ENCODE results near the gene EIF4EBP2.

EIF4EBP2 gene, protein sequence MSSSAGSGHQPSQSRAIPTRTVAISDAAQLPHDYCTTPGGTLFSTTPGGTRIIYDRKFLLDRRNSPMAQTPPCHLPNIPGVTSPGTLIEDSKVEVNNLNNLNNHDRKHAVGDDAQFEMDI

DNA sequence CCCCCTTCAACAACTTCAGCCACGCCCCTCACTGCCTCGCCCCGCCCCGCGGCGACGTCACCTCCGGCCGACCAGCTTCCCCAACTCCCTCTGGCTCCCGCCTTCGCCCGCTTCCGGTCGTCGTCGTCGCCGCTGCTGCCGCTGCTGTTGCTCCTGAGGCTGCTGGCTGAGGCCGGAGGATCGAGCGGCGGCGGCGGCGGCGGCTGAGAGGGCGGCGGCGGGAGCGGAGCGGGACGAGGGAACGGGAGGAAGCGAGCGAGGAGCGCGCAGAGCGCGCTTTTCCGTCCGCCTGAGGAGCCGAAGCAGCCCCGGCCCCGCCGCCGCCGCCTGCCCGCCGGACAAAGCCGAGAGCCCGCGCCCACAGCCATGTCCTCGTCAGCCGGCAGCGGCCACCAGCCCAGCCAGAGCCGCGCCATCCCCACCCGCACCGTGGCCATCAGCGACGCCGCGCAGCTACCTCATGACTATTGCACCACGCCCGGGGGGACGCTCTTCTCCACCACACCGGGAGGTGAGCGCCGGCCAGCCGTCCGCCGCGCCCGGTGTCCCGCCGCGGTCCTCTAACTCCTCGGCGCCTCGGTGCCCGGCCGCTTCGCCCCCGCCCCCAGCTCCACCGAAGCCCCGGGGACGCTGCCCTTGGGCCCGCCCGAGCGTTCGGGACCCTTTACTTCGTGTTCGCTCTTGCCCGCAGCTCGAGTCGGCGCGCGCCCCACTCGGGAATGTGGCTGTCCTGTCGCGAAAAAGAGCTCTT lies at the start of gene EIF4EBP2:
TSS of gene EIF4EBP2 (plus strand) at position 110 of the 751 bp plus-strand sequence. CDS start at position 367, 257 bp downstream.
- DNase-seq, result peak; percentile 67 to 99 (median 96)

DNA sequence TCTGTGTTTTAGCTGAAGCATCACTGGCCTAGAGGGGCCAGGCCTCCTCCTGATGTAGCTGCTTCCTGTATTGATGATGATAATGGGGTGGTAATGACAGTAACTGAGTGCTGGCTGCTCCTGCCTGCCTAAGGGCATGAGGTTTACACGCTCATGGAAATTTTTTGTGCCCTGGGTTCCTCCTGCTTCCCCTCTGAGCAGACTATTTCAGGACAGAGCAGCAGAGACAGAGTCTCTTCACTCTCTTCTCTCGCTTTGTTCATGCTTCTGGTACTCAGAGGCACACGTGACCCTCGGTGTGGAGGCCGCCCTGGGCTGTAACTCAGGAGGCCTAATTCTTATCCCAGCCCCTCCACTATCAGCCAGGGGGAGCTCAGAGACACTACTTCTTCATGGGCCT lies 49.4 kb upstream of the EIF4EBP2 start:
- DNase-seq, result peak in 4 of 58 donors; percentile 14 to 38 (median 35)

GRCh38 chr10:70355051-70356021 lies 48.6 kb upstream of the EIF4EBP2 start:
- DNase-seq, result peak in 6 of 58 donors; percentile 6 to 58 (median 18)

DNA sequence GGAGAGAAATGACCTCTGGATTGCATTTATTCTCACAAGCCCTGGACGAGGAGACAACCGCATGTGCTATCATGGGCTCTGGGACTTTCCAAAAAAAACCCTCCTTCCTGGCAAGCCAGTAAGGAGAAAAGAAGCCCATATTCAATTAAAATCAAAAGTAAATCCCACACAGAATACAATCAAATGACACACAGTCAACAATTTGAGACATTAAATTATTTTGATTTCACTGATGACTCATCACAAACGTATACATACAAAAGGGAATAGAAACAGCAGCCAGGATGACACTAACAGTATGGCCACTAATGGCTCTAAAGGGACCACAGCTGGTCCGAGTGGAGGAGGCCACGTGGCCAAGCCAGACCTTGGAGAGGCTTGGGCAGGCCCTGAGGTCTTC lies 46.4 kb upstream of the EIF4EBP2 start:
- DNase-seq, result no peak

DNA sequence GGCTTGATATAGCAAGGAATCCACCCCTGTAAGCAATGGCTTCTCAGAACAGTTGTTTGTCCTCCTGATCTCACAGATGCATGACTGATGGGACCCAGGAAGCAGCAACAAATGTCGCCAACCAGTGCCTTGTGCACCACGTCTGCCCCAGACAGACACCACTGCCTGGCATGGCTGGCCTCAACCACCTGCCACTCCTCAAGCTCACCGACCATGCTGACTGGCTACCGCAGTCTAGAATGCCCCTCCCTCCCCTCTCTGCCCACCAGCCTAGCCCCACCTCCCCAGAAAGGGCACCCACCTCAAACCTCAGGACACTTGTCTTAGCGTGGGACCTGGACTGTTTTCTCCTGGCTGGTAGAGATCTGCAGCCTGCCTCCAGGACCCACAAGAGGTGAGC lies 45.5 kb upstream of the EIF4EBP2 start:
- DNase-seq, result no peak

DNA sequence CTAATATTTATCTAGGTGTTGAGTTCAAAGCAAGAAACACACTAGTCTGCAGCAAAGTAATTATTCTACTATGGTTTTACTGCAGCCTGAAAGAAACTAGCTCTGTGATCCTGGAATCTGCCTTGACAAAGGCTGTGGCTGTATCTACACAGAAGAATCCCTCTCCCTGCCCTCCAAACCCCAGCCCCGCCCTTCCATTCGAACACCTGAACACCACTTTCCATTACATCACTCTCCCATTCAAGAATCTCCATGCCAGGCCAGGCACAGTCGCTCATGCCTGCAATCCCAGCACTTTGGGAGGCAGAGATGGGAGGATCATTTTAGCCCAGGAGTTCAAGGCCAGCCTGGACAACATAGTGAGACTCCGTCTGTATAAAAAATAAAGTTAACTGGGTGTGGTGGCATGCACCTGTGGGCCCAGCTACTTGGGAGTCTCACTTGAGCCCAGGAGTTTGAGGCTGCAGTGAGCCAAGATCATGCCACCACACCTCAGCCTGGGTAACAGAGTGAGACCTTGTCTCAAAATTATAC lies 44.9 kb upstream of the EIF4EBP2 start:
- DNase-seq, result no peak

- DNase-seq, result no peak
Measured at GRCh38 chr10:70360215-70360614, 43.7 kb upstream of the EIF4EBP2 start.

DNA sequence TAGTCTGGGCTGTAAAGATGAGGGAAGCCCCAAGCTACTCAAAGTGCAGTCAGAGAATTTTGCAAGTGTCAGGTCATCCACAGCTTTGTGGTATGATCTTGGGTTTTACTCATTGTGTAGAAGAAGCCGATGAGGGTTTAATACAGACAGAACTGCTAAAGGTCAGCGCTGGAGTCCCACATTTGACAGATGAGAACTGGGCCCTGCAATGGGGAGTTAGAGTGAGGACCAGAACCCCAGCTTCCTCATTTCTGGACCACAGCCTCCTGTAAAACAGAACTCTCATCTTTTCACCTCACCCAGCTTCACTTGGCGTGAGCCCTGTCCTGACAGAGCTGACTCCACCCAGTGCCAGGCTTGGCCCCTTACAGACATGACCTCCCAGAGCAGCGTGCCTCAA lies 41.6 kb upstream of the EIF4EBP2 start:
- DNase-seq, result no peak

DNA sequence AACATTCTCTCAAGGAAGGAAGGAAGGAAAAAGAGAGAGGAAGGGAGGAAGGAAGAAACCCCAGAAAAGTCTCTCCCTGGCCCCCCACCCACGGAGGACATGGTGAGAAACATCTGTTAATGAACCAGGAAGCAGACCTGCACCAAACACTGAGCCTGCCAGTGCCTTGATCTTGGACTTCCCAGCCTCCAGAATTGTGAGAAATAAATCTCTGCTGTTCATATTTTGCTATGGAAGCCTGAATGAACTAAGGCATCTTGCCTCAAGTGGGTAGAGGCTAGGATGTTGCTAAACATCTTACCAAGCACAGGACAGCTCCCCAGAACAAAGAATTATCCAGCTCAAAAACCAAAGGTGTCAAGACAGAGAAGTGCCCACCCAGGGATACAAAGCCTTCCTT lies 40.7 kb upstream of the EIF4EBP2 start:
- no peak for DNase-seq

DNA sequence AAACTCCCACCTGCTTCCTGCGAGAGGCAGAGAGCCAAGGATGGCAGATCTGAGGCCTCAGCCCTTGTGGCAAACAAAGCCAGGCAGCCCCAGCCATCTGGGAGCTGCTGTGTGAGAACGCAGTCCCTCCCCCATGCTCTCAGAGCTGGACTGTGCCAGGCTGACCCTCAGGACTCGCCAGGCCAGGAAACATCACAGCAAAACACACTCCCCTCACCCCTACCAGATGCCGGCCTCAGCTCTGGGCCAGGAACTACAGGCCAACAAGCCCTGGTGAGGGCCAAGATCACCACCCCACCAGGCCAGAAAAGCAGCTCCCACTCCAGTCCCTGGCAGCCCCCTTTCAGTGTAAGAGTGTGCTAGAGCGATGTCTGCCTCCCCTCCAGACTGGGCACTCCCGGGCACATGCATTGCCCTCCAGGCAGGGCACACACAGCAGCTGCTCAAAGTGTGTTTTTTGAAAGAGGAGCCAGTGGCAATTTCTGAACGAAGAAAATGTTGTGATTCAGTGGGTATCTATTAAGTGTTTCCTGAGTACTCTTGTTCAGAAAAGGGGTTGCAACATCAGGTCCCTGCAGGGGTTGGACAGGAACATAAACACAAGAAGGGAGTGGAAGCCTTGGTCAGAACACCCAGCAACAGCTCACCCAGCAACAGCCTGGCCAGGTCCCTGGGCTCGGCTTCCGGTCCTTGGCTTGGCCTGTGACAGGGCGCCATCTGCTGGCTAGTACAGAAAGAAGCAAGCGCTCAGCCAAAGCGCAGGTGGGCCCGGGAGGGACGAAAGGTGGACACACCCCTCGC lies 39.8 kb upstream of the EIF4EBP2 start:
- peak; percentile 12 to 93 (median 82) for DNase-seq

DNA sequence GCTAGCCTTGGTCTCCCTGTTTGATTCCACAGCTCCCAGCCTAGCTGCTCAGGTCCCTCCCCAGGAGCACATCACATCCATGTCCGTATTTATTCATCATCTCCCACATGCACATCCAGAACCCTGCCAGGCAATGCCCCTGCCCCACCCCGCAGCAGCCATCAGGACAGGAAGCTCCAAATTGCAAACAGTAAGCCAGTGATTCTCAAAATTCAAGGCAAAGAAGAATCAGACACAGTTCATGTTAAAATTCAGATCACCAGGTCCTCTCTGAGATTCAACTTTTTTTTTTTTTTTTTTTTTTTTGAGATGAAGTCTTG lies 39.2 kb upstream of the EIF4EBP2 start:
- DNase-seq, result no peak

DNA sequence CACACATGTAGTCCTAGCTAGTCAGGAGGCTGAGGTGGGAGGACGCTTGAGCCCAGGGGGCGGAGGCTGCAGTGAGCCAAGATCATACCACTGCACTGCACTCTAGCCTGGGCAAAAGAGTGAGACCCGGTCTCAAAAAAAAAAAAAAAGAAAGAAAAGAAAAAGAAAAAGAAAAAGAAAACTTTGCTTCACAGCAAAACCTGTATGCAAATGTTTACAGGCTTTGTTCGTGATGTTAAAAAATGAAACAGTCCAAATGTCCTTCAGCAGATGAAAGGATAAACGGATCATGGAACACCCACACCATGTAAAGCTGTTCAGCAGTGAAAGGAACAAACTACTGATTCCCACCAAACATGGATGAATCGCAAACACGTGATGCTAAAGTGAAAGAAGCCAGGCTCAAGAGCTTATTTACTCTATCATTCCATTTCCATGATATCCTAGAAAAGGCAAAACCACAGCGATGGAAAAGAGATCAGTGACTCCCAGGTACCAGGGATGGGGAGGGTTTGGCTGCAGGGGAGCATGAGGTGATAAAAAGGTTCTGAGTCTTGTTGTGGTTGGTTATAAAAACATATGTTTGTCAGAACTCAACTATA lies 36.6 kb upstream of the EIF4EBP2 start:
- no peak for DNase-seq

GRCh38 chr10:70368774-70369482 lies 35.0 kb upstream of the EIF4EBP2 start:
- DNase-seq, result no peak

- DNase-seq, result no peak
Measured at GRCh38 chr10:70369498-70370018, 34.4 kb upstream of the EIF4EBP2 start.

DNA sequence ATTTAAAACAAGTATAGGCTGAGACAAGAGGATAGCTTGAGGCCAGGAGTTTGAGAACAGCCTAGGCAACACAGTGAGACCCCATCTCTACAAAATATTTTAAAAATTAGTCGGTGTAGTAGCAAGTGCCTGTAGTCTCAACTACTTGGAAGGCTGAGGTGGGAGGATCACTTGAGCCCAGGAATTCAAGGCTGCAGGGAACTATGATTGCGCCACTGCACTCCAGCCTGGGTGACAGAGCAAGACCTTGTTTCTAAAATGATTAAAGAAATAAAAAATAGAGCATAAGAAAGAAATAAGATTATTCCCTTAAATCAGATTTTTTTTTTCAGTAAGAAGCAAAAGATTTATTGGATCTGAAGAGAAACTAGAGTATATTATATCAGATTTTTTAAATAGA lies 33.2 kb upstream of the EIF4EBP2 start:
- no peak for DNase-seq

- no peak for DNase-seq
Measured at GRCh38 chr10:70371846-70372245, 32.1 kb upstream of the EIF4EBP2 start.

DNA sequence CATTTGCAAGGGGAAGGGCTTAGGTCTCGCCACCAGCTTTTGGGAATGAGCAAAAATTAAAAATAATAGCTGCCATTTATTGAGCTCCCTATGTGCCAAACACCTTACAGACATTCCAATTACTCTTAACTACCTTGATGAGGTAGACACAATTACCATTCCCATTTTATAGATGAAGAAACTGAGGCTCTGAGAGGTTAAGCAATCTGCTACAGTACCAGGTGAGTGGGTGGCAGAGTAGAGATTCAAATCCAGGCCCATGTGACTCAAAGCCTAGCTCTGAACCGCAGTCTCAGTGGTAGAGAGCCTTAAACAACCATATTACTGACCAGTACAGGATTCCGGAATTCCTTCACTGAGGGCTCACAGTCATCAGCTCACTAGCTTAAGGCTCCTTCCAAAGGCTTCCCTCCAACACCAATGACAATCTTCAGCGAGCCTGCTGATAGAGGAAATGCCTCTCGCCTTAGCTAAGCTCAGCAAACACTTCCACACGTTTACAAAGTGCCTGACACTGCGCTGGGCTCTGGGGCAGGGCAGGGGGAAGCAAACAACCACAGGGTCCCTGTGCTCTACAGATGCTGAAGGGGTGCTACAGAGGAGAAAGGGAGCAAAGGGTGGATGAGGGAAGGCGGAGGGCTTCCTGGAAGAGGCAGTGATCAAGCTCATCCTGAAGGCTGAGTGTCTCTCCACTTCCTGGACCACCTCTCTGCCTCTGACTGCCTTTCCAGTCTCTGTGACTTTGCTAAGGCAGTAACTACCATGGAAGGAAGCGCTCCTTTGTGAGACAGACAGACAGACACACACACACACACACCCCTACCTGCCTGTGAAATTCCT lies 28.9 kb upstream of the EIF4EBP2 start:
- no peak for DNase-seq

Data from anterior cingulate cortex (tissue), 58 donors.